HepG2 (cell line): ENCODE data around the gene SPNS1. TPM values are rescaled to one million over a fixed set of nuclear protein-coding genes. Genes with fewer than 3 reads are reported as not detected.

Experiments used
- CC2D1A ChIP-seq: sonication (generic); formaldehyde crosslinking; IDR thresholded peaks from 2 replicates; pipeline ENCODE4 v1.8.1; 2023; ENCODE audit warnings: mild to moderate bottlenecking, missing genetic modification reagents
- CCDC6 ChIP-seq: sonication (generic); formaldehyde crosslinking; IDR thresholded peaks from 2 replicates; pipeline ENCODE4 v1.8.1; 2022; ENCODE audit warnings: mild to moderate bottlenecking, missing genetic modification reagents, moderate library complexity
- CHCHD3 ChIP-seq: sonication (generic); formaldehyde crosslinking; IDR thresholded peaks from 2 replicates; pipeline ENCODE4 v1.8.0; 2022; ENCODE audit warnings: mild to moderate bottlenecking, missing genetic modification reagents, moderate library complexity
- DMTF1 ChIP-seq: sonication (generic); formaldehyde crosslinking; IDR thresholded peaks from 2 replicates; pipeline ENCODE4 v1.4.0; 2020; ENCODE audit warnings: mild to moderate bottlenecking, missing genetic modification reagents
- ELF4 ChIP-seq: sonication (generic); formaldehyde crosslinking; IDR thresholded peaks from 2 replicates; pipeline ENCODE4 v1.5.0; 2020; ENCODE audit warnings: missing genetic modification reagents, mild to moderate bottlenecking, moderate library complexity, borderline replicate concordance
- GMEB2 ChIP-seq: IDR thresholded peaks from 2 replicates; pipeline ENCODE4 v1.6.1; 2016; ENCODE audit warnings: missing biosample characterization, missing genetic modification reagents, low read depth
- HDAC1 ChIP-seq: sonication (generic); formaldehyde crosslinking; IDR thresholded peaks from 2 replicates; pipeline ENCODE4 v1.5.1; 2020; ENCODE audit warnings: mild to moderate bottlenecking, missing genetic modification reagents
- MTERF4 ChIP-seq: sonication (generic); formaldehyde crosslinking; IDR thresholded peaks from 2 replicates; pipeline ENCODE4 v1.8.0; 2023; ENCODE audit warnings: mild to moderate bottlenecking, missing genetic modification reagents
- REST ChIP-seq, 2 experiments: IDR thresholded peaks; 2 replicates each; pipeline ENCODE4 v1.6.1; 2011 to 2012; ENCODE audit warnings: low read length in 2 of 2, borderline replicate concordance in 1 of 2, low read depth in 1 of 2, mild to moderate bottlenecking in 1 of 2, moderate library complexity in 1 of 2
- REXO4 ChIP-seq: sonication (generic); formaldehyde crosslinking; IDR thresholded peaks from 2 replicates; pipeline ENCODE4 v1.8.0; 2022; ENCODE audit warnings: missing genetic modification reagents, mild to moderate bottlenecking, borderline replicate concordance
- TCF7 ChIP-seq: sonication (generic); IDR thresholded peaks from 2 replicates; pipeline ENCODE4 v1.6.1; 2016; ENCODE audit warnings: antibody characterized with exemption, low read depth
- TFDP2 ChIP-seq: sonication (generic); formaldehyde crosslinking; IDR thresholded peaks from 2 replicates; pipeline ENCODE4 v1.4.0; 2020; ENCODE audit warnings: missing genetic modification reagents
- THAP11 ChIP-seq: IDR thresholded peaks from 2 replicates; pipeline ENCODE4 v1.6.1; 2016; ENCODE audit warnings: missing biosample characterization, missing genetic modification reagents
- ZEB1 ChIP-seq: IDR thresholded peaks from 2 replicates; pipeline ENCODE4 v1.6.1; 2012; ENCODE audit warnings: mild to moderate bottlenecking, low read depth, inconsistent platforms; ENCODE audit not compliant: insufficient replicate concordance
- ZNF33A ChIP-seq: sonication (generic); formaldehyde crosslinking; IDR thresholded peaks from 2 replicates; pipeline ENCODE4 v1.5.1; 2020; ENCODE audit warnings: missing genetic modification reagents, mild to moderate bottlenecking, moderate library complexity, borderline replicate concordance
- ZNF747 ChIP-seq: sonication (generic); formaldehyde crosslinking; IDR thresholded peaks from 2 replicates; pipeline ENCODE4 v1.8.1; 2023; ENCODE audit warnings: missing genetic modification reagents, mild to moderate bottlenecking, borderline replicate concordance
- polyA plus RNA-seq, 8 experiments: library from polyadenylated mRNA; depleted of rRNA in 3 of 8; stranded (reverse) in 7 of 8; unstranded in 1 of 8; fragments of >200 nt; fragmentation: Illumina TruSeq in 4 of 8; extraction: Trizol in 4 of 8; gene quantifications; 2 replicates each; pipeline versions ENCODE4 v1.2.1 to v1.2.3, GENCODE V29; 2011 to 2016; ENCODE audit warnings: low read depth in 4 of 8, missing spikeins in 1 of 8, mixed read lengths in 1 of 8; ENCODE audit not compliant: insufficient read depth in 1 of 8
- total RNA-seq, 5 experiments: library from RNA; depleted of rRNA; stranded (reverse); fragments of >200 nt; fragmentation: Illumina TruSeq; extraction: Trizol; gene quantifications; 2 replicates each; pipeline ENCODE4 v1.2.3, GENCODE V29; 2016; ENCODE audit warnings: low read depth in 1 of 5

The SPNS1 gene
- total and polyA plus RNA-seq, 2 of the 13 experiments (the other 11 are each of a cell fraction or from before 2014, with no cell fraction given) = 25.6 to 38.8 TPM

GRCh38 chr16:28925386-28926228 is 49.0 kb upstream of the SPNS1 start (continued):
- TF ChIP-seq GMEB2 (CRISPR knock-in tag) (no peak), CC2D1A (CRISPR knock-in tag) (no peak), MTERF4 (CRISPR knock-in tag) (no peak), ZNF747 (CRISPR knock-in tag) (peak; percentile 81; the same call in 1 of the 2 replicates), ZNF33A (no peak; the same call in 1 of the 2 replicates), DMTF1 (CRISPR knock-in tag) (no peak; the same call in 1 of the 2 replicates), ELF4 (peak; percentile 88; the same call in 1 of the 2 replicates), THAP11 (CRISPR knock-in tag) (no peak; the same call in 1 of the 2 replicates), TCF7 (peak; percentile 52; the same call in 1 of the 2 replicates), CCDC6 (CRISPR knock-in tag) (peak; percentile 21; the same call in 1 of the 2 replicates), CHCHD3 (CRISPR knock-in tag) (no peak), REST (IDR thresholded peaks at IDR 0.05; ENCODE audit: borderline replicate concordance in 1 of 2, low read depth in 1 of 2, low read length in 2 of 2) (no peak), TFDP2 (CRISPR knock-in tag) (no peak; the same call in 1 of the 2 replicates), HDAC1 (peak; percentile 36), REXO4 (CRISPR knock-in tag) (no peak), ZEB1 (no peak)
